ENCODE results near the gene METTL5.

GRCh38 chr2:169822785-169823392 lies 1.8 kb downstream of the METTL5 start:
- TF ChIP-seq CTCF (IDR thresholded peaks at IDR 0.05; ENCODE audit: low read length) (no peak), EZH2 (IDR thresholded peaks at IDR 0.05; ENCODE audit: borderline replicate concordance, low read length) (no peak)

Measured in OCI-LY1 (cell line).